Neural cell (in vitro differentiated cells): ENCODE results near the gene TMLHE. TPM values are rescaled to one million over a fixed set of nuclear protein-coding genes. Genes with fewer than 3 reads are reported as not detected.
"Not testable (repeated sequence)": the region's sequence is repeated elsewhere in the genome, so short reads cannot be mapped to it uniquely, and the experiment has no call there.

Experiments used
- H2AFZ ChIP-seq: fragments of 200-600, 300-800 bp; sonication (generic), shearing (Covaris generic); 2 replicates; pipeline ENCODE4 v1.6.0; 2014; ENCODE audit warnings: low read depth, mild to moderate bottlenecking, antibody characterized with exemption, low read length, moderate library complexity
- H3F3A ChIP-seq: fragments of 200-600 bp; shearing (Covaris generic); 2 replicates; pipeline ENCODE4 v1.6.1; 2016; ENCODE audit warnings: mild to moderate bottlenecking, moderate library complexity, mixed read lengths, antibody characterized with exemption, low read length; ENCODE audit not compliant: insufficient read depth, poor library complexity, severe bottlenecking
- H3K27ac ChIP-seq: fragments of 200-600, 300-800 bp; sonication (generic), shearing (Covaris generic); 2 replicates; pipeline ENCODE4 v1.5.1; 2014; ENCODE audit warnings: mild to moderate bottlenecking, low read length, moderate library complexity
- H3K27me3 ChIP-seq: fragments of 300-800, 200-600 bp; sonication (generic), shearing (Covaris generic); 2 replicates; pipeline ENCODE4 v1.6.0; 2014; ENCODE audit warnings: mild to moderate bottlenecking, low read depth, low read length, moderate library complexity; ENCODE audit not compliant: insufficient read depth
- H3K36me3 ChIP-seq: fragments of 300-800, 200-600 bp; sonication (generic), shearing (Covaris generic); 2 replicates; pipeline ENCODE4 v1.5.1; 2014; ENCODE audit warnings: mild to moderate bottlenecking, antibody characterized with exemption, low read length, moderate library complexity; ENCODE audit not compliant: insufficient read depth
- H3K4me2 ChIP-seq: fragments of 300-800, 200-600 bp; sonication (generic), shearing (Covaris generic); 2 replicates; pipeline ENCODE4 v1.6.0; 2014; ENCODE audit warnings: mild to moderate bottlenecking, low read length
- H3K4me3 ChIP-seq: fragments of 300-800, 200-600 bp; sonication (generic), shearing (Covaris generic); 2 replicates; pipeline ENCODE4 v1.5.1; 2014; ENCODE audit warnings: mild to moderate bottlenecking, low read length, moderate library complexity
- H3K79me2 ChIP-seq: fragments of 200-600 bp; shearing (Covaris generic); replicated peaks from 2 replicates; pipeline ENCODE4 v1.6.0; 2014; ENCODE audit warnings: mild to moderate bottlenecking, low read length, moderate library complexity; ENCODE audit not compliant: insufficient read depth
- H3K9ac ChIP-seq: fragments of 300-800, 200-600 bp; sonication (generic), shearing (Covaris generic); 2 replicates; pipeline ENCODE4 v1.6.1; 2016; ENCODE audit warnings: mild to moderate bottlenecking, low read length, mixed read lengths
- H3K9me2 ChIP-seq: fragments of 200-600 bp; shearing (Covaris generic); 2 replicates; pipeline ENCODE4 v1.6.1; 2016; ENCODE audit warnings: mild to moderate bottlenecking, low read length, mixed read lengths; ENCODE audit not compliant: insufficient read depth
- H3K9me3 ChIP-seq: fragments of 200-600, 300-800 bp; sonication (generic), shearing (Covaris generic); 2 replicates; pipeline ENCODE4 v1.6.1; 2016; ENCODE audit warnings: mild to moderate bottlenecking, mixed run types, low read length, moderate library complexity, mixed read lengths
- H4K20me1 ChIP-seq: fragments of 200-600 bp; shearing (Covaris generic); 2 replicates; pipeline ENCODE4 v1.6.1; 2016; ENCODE audit warnings: mild to moderate bottlenecking, mixed run types; ENCODE audit not compliant: insufficient read depth
- CTCF ChIP-seq: fragments of 450-650 bp; IDR thresholded peaks from 2 replicates; pipeline ENCODE4 v1.5.1; 2014; ENCODE audit warnings: antibody characterized with exemption, mild to moderate bottlenecking, moderate library complexity; ENCODE audit not compliant: poor library complexity, severe bottlenecking
- EP300 ChIP-seq: fragments of 450-650 bp; conservative IDR thresholded peaks from 2 replicates; pipeline ENCODE4 v1.6.1; 2014; ENCODE audit warnings: antibody characterized with exemption, mild to moderate bottlenecking, moderate library complexity; ENCODE audit not compliant: poor library complexity, severe bottlenecking
- EZH2 ChIP-seq: fragments of 200-600, 300-800 bp; shearing (Covaris generic), sonication (generic); IDR thresholded peaks from 2 replicates; pipeline ENCODE4 v1.6.1; 2014; ENCODE audit warnings: antibody characterized with exemption, low read length, borderline replicate concordance, mild to moderate bottlenecking; ENCODE audit not compliant: insufficient read depth, poor library complexity, severe bottlenecking
- MXI1 ChIP-seq: fragments of 450-650 bp; conservative IDR thresholded peaks from 2 replicates; pipeline ENCODE4 v1.6.1; 2014; ENCODE audit warnings: antibody characterized with exemption, mild to moderate bottlenecking; ENCODE audit not compliant: poor library complexity, severe bottlenecking
- POLR2AphosphoS5 ChIP-seq: IDR thresholded peaks from 2 replicates; pipeline ENCODE4 v1.6.1; 2012
- RAD21 ChIP-seq: fragments of 450-650 bp; conservative IDR thresholded peaks from 2 replicates; pipeline ENCODE4 v1.6.1; 2014; ENCODE audit warnings: antibody characterized with exemption, mild to moderate bottlenecking, moderate library complexity
- REST ChIP-seq: IDR thresholded peaks from 2 replicates; pipeline ENCODE4 v1.6.1; 2012; ENCODE audit warnings: borderline replicate concordance
- SMC3 ChIP-seq: fragments of 450-650 bp; conservative IDR thresholded peaks from 2 replicates; pipeline ENCODE4 v1.6.1; 2014; ENCODE audit warnings: antibody characterized with exemption, mild to moderate bottlenecking, moderate library complexity; ENCODE audit not compliant: poor library complexity
- TAF1 ChIP-seq: IDR thresholded peaks from 2 replicates; pipeline ENCODE4 v1.6.1; 2012; ENCODE audit warnings: low read depth
- polyA plus RNA-seq: library from polyadenylated mRNA; depleted of rRNA; stranded (reverse); fragments of >200 nt; gene quantifications from 2 replicates; pipeline ENCODE4 v1.2.3, GENCODE V29; 2014

TMLHE gene
- polyA plus RNA-seq, 1 donor from 2014 or later, result 3.8 TPM

- Histone ChIP-seq H3K4me2 (no peak overlapping the region), H3K9me2 (no peaks in the 10 kb centered on the region), H3K27me3 (no peaks in the 10 kb centered on the region), H2AFZ (no peak overlapping the region), H3F3A (no peaks in the 10 kb centered on the region), H3K79me2 (no peaks in the 10 kb centered on the region), H3K27ac (no peak overlapping the region), H3K36me3 (no peaks in the 10 kb centered on the region), H3K9ac (no peak overlapping the region), H3K9me3 (no peaks in the 10 kb centered on the region), H4K20me1 (no peaks in the 10 kb centered on the region), H3K4me3 (no peak overlapping the region)
- TF ChIP-seq EZH2, result no peak
Observed at GRCh38 chrX:155534800-155535199, 78.0 kb downstream of the TMLHE start.

- H2AFZ ChIP-seq, H3K27me3 ChIP-seq, H3K27ac ChIP-seq, H3K36me3 ChIP-seq, H3K79me2 ChIP-seq, H3K9me2 ChIP-seq, H3K4me2 ChIP-seq, H3K9me3 ChIP-seq, H3K9ac ChIP-seq, H3K4me3 ChIP-seq, H3F3A ChIP-seq, H4K20me1 ChIP-seq: not testable (repeated sequence)
Observed at GRCh38 chrX:155527023-155527422, 85.7 kb downstream of the TMLHE start.

- TF ChIP-seq REST, result no peak
- no peak overlapping the region for H2AFZ ChIP-seq
- H3K79me2 ChIP-seq, result no peaks in the 10 kb centered on the region
- no peaks in the 10 kb centered on the region for H3K9me3 ChIP-seq
- H3K4me2 ChIP-seq, result no peak overlapping the region
- H3F3A ChIP-seq, result no peaks in the 10 kb centered on the region
- H3K4me3 ChIP-seq, result no peak overlapping the region
- no peaks in the 10 kb centered on the region for H4K20me1 ChIP-seq
- H3K9me2 ChIP-seq, result no peaks in the 10 kb centered on the region
- no peak overlapping the region for H3K9ac ChIP-seq
- no peak overlapping the region for H3K27ac ChIP-seq
- no peaks in the 10 kb centered on the region for H3K27me3 ChIP-seq
- no peaks in the 10 kb centered on the region for H3K36me3 ChIP-seq
Observed at GRCh38 chrX:155514225-155514624, 98.5 kb downstream of the TMLHE start.

GRCh38 chrX:155505296-155505695 lies 107.5 kb downstream of the TMLHE start:
- Histone ChIP-seq H2AFZ (no peak overlapping the region), H4K20me1 (no peaks in the 10 kb centered on the region), H3K79me2 (no peaks in the 10 kb centered on the region), H3K36me3 (no peaks in the 10 kb centered on the region), H3K27ac (no peak overlapping the region), H3K9me2 (no peaks in the 10 kb centered on the region), H3K9me3 (no peaks in the 10 kb centered on the region), H3K4me2 (no peak overlapping the region), H3F3A (no peaks in the 10 kb centered on the region), H3K27me3 (no peaks in the 10 kb centered on the region), H3K4me3 (no peak overlapping the region), H3K9ac (no peak overlapping the region)
- TF ChIP-seq EZH2, result no peak
- no peak for TF ChIP-seq TAF1
- TF ChIP-seq MXI1, result no peak
- TF ChIP-seq RAD21, result no peak
- TF ChIP-seq REST, result no peak
- no peak for TF ChIP-seq CTCF
- no peak for TF ChIP-seq POLR2AphosphoS5
- no peak for TF ChIP-seq EP300
- TF ChIP-seq SMC3, result no peak
